Posterior vena cava (tissue), 2 donors: ENCODE data around the gene CLEC5A. TPM values are rescaled to one million over a fixed set of nuclear protein-coding genes. Genes with fewer than 3 reads are reported as not detected.
"Not testable (repeated sequence)": the region's sequence is repeated elsewhere in the genome, so short reads cannot be mapped to it uniquely, and the experiment has no call there.

Source experiments
- DNase-seq: peaks from one replicate; pipeline ENCODE4 v3.0.0-alpha.2; 2020; ENCODE audit warnings: low spot score
- intact Hi-C, 2 donors: fragments of 100-400 bp; cut with DNase I; formaldehyde crosslinking; loops; one replicate each; pipeline versions ENCODE4 v1.14.1 to v1.14.2; 2022 to 2023
- long read RNA-seq, 2 donors: library from polyadenylated mRNA; unstranded; transcript quantifications; one replicate each; pipeline ENCODE4 v2.0.0, GENCODE V29; 2020 to 2021
- total RNA-seq, 2 donors: library from RNA; stranded (reverse); fragmentation: NEBNext Ultra II Directional; extraction: Animal tissue kit (Norgen Biotek cat#: 25700); gene quantifications; one replicate each; pipeline ENCODE4 v1.2.1, GENCODE V29; 2021
- donor health status: DM: yes; HTN: yes; CAD: no.
- donor health status: DM: yes; HTN: yes; CAD: no.

The CLEC5A gene
- 1 to 10 TPM; 2.5 to 7.5 TPM for total RNA-seq
- long read RNA-seq, donor 1: 0 reads
- long read RNA-seq, donor 2, partial matches to known transcripts: 1 of 6 reads
- long read RNA-seq, donor 2, other reads (novel, unspliced or antisense): 1 of 6 reads

GRCh38 chr7:141946796-141947195 lies at the start of gene CLEC5A:
Gene CLEC5A (minus strand): TSS chr7:141946974. CDS start chr7:141946292, 682 bp downstream.
- DNase-seq: no peak
- intact Hi-C loops: no loop called here

GRCh38 chr7:141993354-141993753 lies 46.6 kb upstream of the CLEC5A start:
- intact Hi-C loops: no loop called here
- DNase-seq: no peak

GRCh38 chr7:141992688-141993087 lies 45.9 kb upstream of the CLEC5A start:
- no peak for DNase-seq
- intact Hi-C loops: no loop called here

- intact Hi-C loops: no loop called here
- no peak for DNase-seq
Observed at GRCh38 chr7:141992156-141992555, 45.4 kb upstream of the CLEC5A start.

GRCh38 chr7:141991140-141991539 lies 44.4 kb upstream of the CLEC5A start:
- DNase-seq: no peak
- intact Hi-C loops: no loop called here

- DNase-seq: no peak
- intact Hi-C loops: no loop called here
Observed at GRCh38 chr7:141990011-141990725, 43.4 kb upstream of the CLEC5A start.

- DNase-seq, intact Hi-C loops: not testable (repeated sequence)
Observed at GRCh38 chr7:141987803-141988202, 41.0 kb upstream of the CLEC5A start.

- intact Hi-C loops: no loop called here
- DNase-seq: no peak
Observed at GRCh38 chr7:141986923-141987322, 40.1 kb upstream of the CLEC5A start.

- DNase-seq, intact Hi-C loops: not testable (repeated sequence)
Observed at GRCh38 chr7:141985926-141986325, 39.2 kb upstream of the CLEC5A start.

- intact Hi-C loops: no loop called here
Observed at GRCh38 chr7:141979568-141979967, 32.8 kb upstream of the CLEC5A start.

GRCh38 chr7:141978351-141978750 lies 31.6 kb upstream of the CLEC5A start:
- DNase-seq: no peak
- intact Hi-C loops: no loop called here

More at GRCh38 chr7:141979568-141979967, 32.8 kb upstream of the CLEC5A start:
- no peak for DNase-seq

- DNase-seq: no peak
- intact Hi-C loops: no loop called here
Observed at GRCh38 chr7:141976524-141977245, 29.9 kb upstream of the CLEC5A start.

- DNase-seq: peak; percentile 91
- intact Hi-C loops: no loop called here
Observed at GRCh38 chr7:141975806-141976523, 29.2 kb upstream of the CLEC5A start.

GRCh38 chr7:141974831-141975230 lies 28.1 kb upstream of the CLEC5A start:
- intact Hi-C loops: no loop called here
- DNase-seq: no peak

- DNase-seq: no peak
- intact Hi-C loops: no loop called here
Observed at GRCh38 chr7:141973673-141974072, 26.9 kb upstream of the CLEC5A start, which contains the start of gene TAS2R38. Gene TAS2R38 (minus strand): TSS chr7:141973773. CDS start chr7:141973689, 84 bp downstream.

GRCh38 chr7:141960687-141961422 lies 14.1 kb upstream of the CLEC5A start:
- intact Hi-C loops: no loop called here
- no peak for DNase-seq

- intact Hi-C loops: no loop called here
- no peak for DNase-seq
Observed at GRCh38 chr7:141956084-141956483, 9.3 kb upstream of the CLEC5A start.

- intact Hi-C loops: no loop called here
Observed at GRCh38 chr7:141954334-141954733, 7.6 kb upstream of the CLEC5A start.

GRCh38 chr7:141952461-141952860 lies 5.7 kb upstream of the CLEC5A start:
- intact Hi-C loops: no loop called here

More at GRCh38 chr7:141954334-141954733, 7.6 kb upstream of the CLEC5A start:
- DNase-seq: no peak

More at GRCh38 chr7:141952461-141952860, 5.7 kb upstream of the CLEC5A start:
- DNase-seq: no peak
